ENCODE results near the gene CNTNAP2. TPM values are rescaled to one million over a fixed set of nuclear protein-coding genes. Genes with fewer than 3 reads are reported as not detected.
A peak's percentile ranks its signal among the peaks of the same experiment; 100 is the strongest.

CNTNAP2 gene
- total and polyA plus RNA-seq, 3 experiments from 2014 or later = not detected

DNA sequence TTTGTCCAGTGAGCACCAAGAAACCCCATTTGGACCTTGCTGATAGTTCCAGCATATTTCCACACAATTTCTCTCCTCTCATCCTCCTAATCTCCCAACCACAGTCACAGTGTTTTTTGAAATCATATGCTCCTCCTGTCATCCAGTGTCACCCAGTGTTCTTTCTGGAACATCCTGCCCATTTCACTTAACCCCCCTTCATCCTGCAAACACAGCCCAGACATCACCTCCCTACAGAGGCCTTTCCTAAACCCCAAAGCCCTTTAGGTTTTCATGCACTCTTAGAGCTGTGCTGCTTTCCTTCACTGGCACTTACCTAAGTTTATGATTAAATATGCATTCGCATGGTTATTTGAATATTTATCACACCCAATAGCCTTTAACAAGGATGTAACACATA lies 1316.0 kb downstream of the CNTNAP2 start:
- Histone ChIP-seq H3K36me3 (ENCODE audit: insufficient read depth, low read length) (no peaks in the 10 kb centered on the region), H3K27me3 (ENCODE audit: insufficient read depth, low read length, poor library complexity, severe bottlenecking) (no peaks in the 10 kb centered on the region), H3K27ac (ENCODE audit: low read depth, low read length) (no peak overlapping the region), H3K4me1 (ENCODE audit: insufficient read depth, low read length) (no peaks in the 10 kb centered on the region), H3K9me3 (ENCODE audit: low read length) (no peaks in the 10 kb centered on the region), H3K4me3 (ENCODE audit: low read length) (no peak overlapping the region)
- no peaks in the 10 kb centered on the region for H3K36me3 Mint-ChIP-seq
- H3K4me1 Mint-ChIP-seq = no peaks in the 10 kb centered on the region
- CTCF ChIA-PET = no interaction called here
- POLR2A ChIA-PET = no interaction called here
- H3K27me3 Mint-ChIP-seq = no peaks in the 10 kb centered on the region
- H3K4me3 Mint-ChIP-seq = no peak overlapping the region
- no peak for DNase-seq
- H3K27ac Mint-ChIP-seq = peak overlapping the region in 1 of 8 donors; percentile 55
- H3K9me3 Mint-ChIP-seq = peaks cover 0 to 55% (median 12%) of the 10 kb centered on the region in 5 donors

DNA sequence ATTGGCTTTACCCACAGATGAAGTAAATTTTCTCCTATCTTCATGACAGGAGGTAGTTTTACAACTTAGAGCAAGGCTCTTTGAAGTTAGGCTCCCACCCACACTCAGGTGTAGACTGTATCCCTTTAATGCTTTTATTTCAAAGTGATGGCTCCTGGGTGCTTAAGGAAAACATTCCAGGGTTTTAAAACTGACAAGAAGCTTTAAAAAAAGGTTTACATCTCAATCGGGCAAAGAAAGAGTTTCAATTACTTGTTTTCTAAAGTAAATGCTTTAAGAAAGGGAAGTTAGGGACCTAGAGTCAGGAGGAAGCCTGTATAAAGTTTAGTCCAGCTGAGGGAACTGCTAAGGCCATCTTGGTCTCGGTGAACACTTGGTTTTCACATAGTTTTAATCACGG lies 1320.1 kb downstream of the CNTNAP2 start:
- DNase-seq = no peak
- H3K36me3 Mint-ChIP-seq = no peaks in the 10 kb centered on the region
- no peak overlapping the region for H3K27ac Mint-ChIP-seq
- H3K4me3 ChIP-seq (ENCODE audit: low read length) = no peak overlapping the region
- peaks cover 7 to 55% (median 14%) of the 10 kb centered on the region in 5 donors for H3K9me3 Mint-ChIP-seq
- no peaks in the 10 kb centered on the region for H3K27me3 ChIP-seq (ENCODE audit: insufficient read depth, low read length, poor library complexity, severe bottlenecking)
- H3K4me1 Mint-ChIP-seq = no peaks in the 10 kb centered on the region
- H3K27ac ChIP-seq (ENCODE audit: low read depth, low read length) = no peak overlapping the region
- no peaks in the 10 kb centered on the region for H3K36me3 ChIP-seq (ENCODE audit: insufficient read depth, low read length)
- no peaks in the 10 kb centered on the region for H3K27me3 Mint-ChIP-seq
- H3K9me3 ChIP-seq (ENCODE audit: low read length) = no peaks in the 10 kb centered on the region
- H3K4me1 ChIP-seq (ENCODE audit: insufficient read depth, low read length) = no peaks in the 10 kb centered on the region
- H3K4me3 Mint-ChIP-seq = no peak overlapping the region
- POLR2A ChIA-PET = no interaction called here
- CTCF ChIA-PET = no interaction called here

DNA sequence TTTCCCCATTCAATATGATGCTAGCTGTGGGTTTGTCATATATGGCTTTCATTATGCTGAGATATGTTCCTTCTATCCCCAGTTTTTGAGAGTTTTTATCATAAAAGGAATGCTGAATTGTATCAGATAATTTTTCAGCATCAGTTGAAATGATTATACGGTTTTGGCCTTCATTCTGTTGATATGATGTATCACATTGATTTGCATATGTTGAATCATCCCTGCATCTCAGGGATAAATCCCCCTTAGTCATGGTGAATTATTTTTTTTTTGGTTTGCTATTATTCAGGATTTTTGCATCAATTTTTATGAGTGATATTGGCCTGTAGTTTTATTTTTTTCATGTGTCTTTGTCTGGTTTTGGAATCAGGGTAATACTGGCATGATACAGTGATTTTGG lies 1321.6 kb downstream of the CNTNAP2 start:
- Mint-ChIP-seq H3K4me3 (no peak overlapping the region), H3K36me3 (no peaks in the 10 kb centered on the region), H3K27me3 (no peaks in the 10 kb centered on the region), H3K4me1 (no peaks in the 10 kb centered on the region), H3K27ac (no peak overlapping the region), H3K9me3 (peaks cover 8 to 44% (median 14%) of the 10 kb centered on the region in 5 donors)
- no peak for DNase-seq
- H3K4me1 ChIP-seq (ENCODE audit: insufficient read depth, low read length) = no peaks in the 10 kb centered on the region
- ChIA-PET POLR2A (no interaction called here), CTCF (no interaction called here)
- H3K36me3 ChIP-seq (ENCODE audit: insufficient read depth, low read length) = no peaks in the 10 kb centered on the region
- H3K27ac ChIP-seq (ENCODE audit: low read depth, low read length) = no peak overlapping the region
- H3K9me3 ChIP-seq (ENCODE audit: low read length) = no peaks in the 10 kb centered on the region
- H3K4me3 ChIP-seq (ENCODE audit: low read length) = no peak overlapping the region
- H3K27me3 ChIP-seq (ENCODE audit: insufficient read depth, low read length, poor library complexity, severe bottlenecking) = no peaks in the 10 kb centered on the region

DNA sequence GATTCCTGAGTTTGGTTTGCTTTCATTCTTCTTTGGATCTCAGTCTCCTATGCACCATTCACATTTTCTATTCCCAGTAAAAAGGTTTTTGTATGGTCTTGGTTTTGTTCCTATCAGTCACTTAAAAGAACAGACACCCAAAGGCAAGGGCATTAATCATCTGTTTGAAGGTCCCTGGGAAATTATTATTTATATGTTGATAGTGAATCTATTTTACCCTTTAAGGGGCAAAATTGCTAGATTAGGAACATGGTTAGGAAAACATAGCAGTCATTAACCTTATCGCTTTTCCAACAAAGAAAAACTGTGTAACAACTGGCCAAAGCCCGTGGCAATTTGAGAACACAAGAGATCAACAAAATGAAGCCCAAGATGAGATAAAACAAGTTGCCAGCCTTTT lies 1327.3 kb downstream of the CNTNAP2 start:
- H3K27ac ChIP-seq (ENCODE audit: low read depth, low read length) = no peak overlapping the region
- no peaks in the 10 kb centered on the region for H3K9me3 ChIP-seq (ENCODE audit: low read length)
- no peaks in the 10 kb centered on the region for H3K4me1 ChIP-seq (ENCODE audit: insufficient read depth, low read length)
- Mint-ChIP-seq H3K4me1 (no peaks in the 10 kb centered on the region), H3K36me3 (no peaks in the 10 kb centered on the region), H3K9me3 (peaks cover 14 to 29% (median 17%) of the 10 kb centered on the region in 5 donors), H3K27me3 (no peaks in the 10 kb centered on the region), H3K27ac (no peak overlapping the region), H3K4me3 (no peak overlapping the region)
- CTCF ChIA-PET = no interaction called here
- no peak for DNase-seq
- no peaks in the 10 kb centered on the region for H3K27me3 ChIP-seq (ENCODE audit: insufficient read depth, low read length, poor library complexity, severe bottlenecking)
- POLR2A ChIA-PET = no interaction called here
- H3K36me3 ChIP-seq (ENCODE audit: insufficient read depth, low read length) = no peaks in the 10 kb centered on the region
- H3K4me3 ChIP-seq (ENCODE audit: low read length) = no peak overlapping the region

DNA sequence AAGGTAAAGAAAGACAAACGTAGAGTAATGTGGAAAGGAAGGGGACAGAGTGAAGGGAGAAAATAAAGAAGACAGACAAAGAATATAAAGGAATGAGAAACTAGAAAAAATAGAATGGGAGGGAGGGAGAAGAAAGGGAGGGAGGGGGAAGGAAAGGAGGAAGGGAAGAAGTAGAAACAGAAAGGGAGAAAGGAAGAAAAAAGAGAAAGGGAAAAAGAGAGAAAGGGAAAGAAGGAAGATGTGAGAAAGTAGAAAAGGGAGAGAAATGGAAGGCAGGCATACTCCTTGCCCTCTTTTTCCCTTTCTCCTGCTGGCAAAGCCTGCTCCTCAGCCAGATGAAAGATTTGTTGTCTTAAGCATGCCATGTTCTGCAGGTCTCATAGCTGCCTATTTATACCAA lies 1336.2 kb downstream of the CNTNAP2 start:
- Mint-ChIP-seq H3K4me1 (no peaks in the 10 kb centered on the region), H3K36me3 (no peaks in the 10 kb centered on the region), H3K9me3 (peaks cover 4 to 16% (median 5%) of the 10 kb centered on the region in 5 donors), H3K27ac (no peak overlapping the region), H3K4me3 (no peak overlapping the region), H3K27me3 (no peaks in the 10 kb centered on the region)
- Histone ChIP-seq H3K4me1 (ENCODE audit: insufficient read depth, low read length) (no peaks in the 10 kb centered on the region), H3K27me3 (ENCODE audit: insufficient read depth, low read length, poor library complexity, severe bottlenecking) (no peaks in the 10 kb centered on the region), H3K36me3 (ENCODE audit: insufficient read depth, low read length) (no peaks in the 10 kb centered on the region), H3K9me3 (ENCODE audit: low read length) (no peaks in the 10 kb centered on the region), H3K4me3 (ENCODE audit: low read length) (no peak overlapping the region), H3K27ac (ENCODE audit: low read depth, low read length) (no peak overlapping the region)
- ChIA-PET CTCF (no interaction called here), POLR2A (no interaction called here)
- DNase-seq = no peak

DNA sequence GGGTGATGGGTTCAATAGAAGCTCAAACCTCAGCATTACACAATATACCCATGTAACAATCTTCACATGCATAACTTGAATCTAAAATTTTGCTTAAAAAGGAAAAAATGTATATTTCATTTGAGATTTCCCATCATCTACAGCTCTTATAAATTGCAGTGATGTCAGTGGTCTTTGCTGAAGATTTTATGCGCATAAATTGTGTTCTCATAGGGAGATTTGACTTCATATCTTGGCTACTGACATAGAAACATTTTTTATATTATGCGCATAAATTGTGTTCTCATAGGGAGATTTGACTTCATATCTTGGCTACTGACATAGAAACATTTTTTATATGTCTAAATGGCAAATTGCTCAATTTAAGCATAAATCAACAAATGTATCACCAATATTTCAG lies 1348.6 kb downstream of the CNTNAP2 start:
- Histone ChIP-seq H3K27ac (ENCODE audit: low read depth, low read length) (no peak overlapping the region), H3K4me3 (ENCODE audit: low read length) (no peak overlapping the region), H3K27me3 (ENCODE audit: insufficient read depth, low read length, poor library complexity, severe bottlenecking) (no peaks in the 10 kb centered on the region), H3K9me3 (ENCODE audit: low read length) (no peaks in the 10 kb centered on the region), H3K4me1 (ENCODE audit: insufficient read depth, low read length) (no peaks in the 10 kb centered on the region), H3K36me3 (ENCODE audit: insufficient read depth, low read length) (no peaks in the 10 kb centered on the region)
- no peak overlapping the region for H3K27ac Mint-ChIP-seq
- ChIA-PET POLR2A (no interaction called here), CTCF (no interaction called here)
- H3K27me3 Mint-ChIP-seq = no peaks in the 10 kb centered on the region
- no peaks in the 10 kb centered on the region for H3K4me1 Mint-ChIP-seq
- H3K9me3 Mint-ChIP-seq = peaks cover 5 to 21% (median 11%) of the 10 kb centered on the region in 5 donors
- no peaks in the 10 kb centered on the region for H3K36me3 Mint-ChIP-seq
- no peak overlapping the region for H3K4me3 Mint-ChIP-seq
- DNase-seq = no peak

DNA sequence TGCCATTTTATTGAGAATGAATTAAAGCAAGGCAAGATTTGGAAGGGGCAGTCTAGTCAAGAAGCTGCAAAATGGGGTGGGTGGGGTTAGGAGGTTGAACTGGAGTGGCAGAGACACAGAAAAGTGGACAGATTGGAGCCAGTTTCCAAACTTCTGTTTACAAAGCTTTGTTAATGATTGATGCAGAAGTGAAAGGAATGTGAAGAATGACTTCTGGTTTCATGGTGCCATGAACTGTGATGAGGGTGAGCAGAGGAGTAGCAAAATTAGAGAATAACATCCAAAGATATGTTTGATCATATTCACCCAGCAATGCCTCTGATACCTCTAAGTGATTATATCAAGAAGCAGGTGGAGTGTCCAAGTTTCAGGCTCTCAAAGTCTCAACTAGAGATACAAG lies 1356.0 kb downstream of the CNTNAP2 start:
- Mint-ChIP-seq H3K4me1 (no peaks in the 10 kb centered on the region), H3K27me3 (no peaks in the 10 kb centered on the region), H3K27ac (no peak overlapping the region), H3K4me3 (no peak overlapping the region), H3K9me3 (peaks cover 7 to 30% (median 17%) of the 10 kb centered on the region in 5 donors), H3K36me3 (peaks cover 0 to 3% (median 0%) of the 10 kb centered on the region in 3 donors)
- no peaks in the 10 kb centered on the region for H3K9me3 ChIP-seq (ENCODE audit: low read length)
- no peaks in the 10 kb centered on the region for H3K36me3 ChIP-seq (ENCODE audit: insufficient read depth, low read length)
- no peaks in the 10 kb centered on the region for H3K4me1 ChIP-seq (ENCODE audit: insufficient read depth, low read length)
- no peak for DNase-seq
- no peak overlapping the region for H3K27ac ChIP-seq (ENCODE audit: low read depth, low read length)
- ChIA-PET CTCF (no interaction called here), POLR2A (no interaction called here)
- H3K4me3 ChIP-seq (ENCODE audit: low read length) = no peak overlapping the region
- no peaks in the 10 kb centered on the region for H3K27me3 ChIP-seq (ENCODE audit: insufficient read depth, low read length, poor library complexity, severe bottlenecking)

DNA sequence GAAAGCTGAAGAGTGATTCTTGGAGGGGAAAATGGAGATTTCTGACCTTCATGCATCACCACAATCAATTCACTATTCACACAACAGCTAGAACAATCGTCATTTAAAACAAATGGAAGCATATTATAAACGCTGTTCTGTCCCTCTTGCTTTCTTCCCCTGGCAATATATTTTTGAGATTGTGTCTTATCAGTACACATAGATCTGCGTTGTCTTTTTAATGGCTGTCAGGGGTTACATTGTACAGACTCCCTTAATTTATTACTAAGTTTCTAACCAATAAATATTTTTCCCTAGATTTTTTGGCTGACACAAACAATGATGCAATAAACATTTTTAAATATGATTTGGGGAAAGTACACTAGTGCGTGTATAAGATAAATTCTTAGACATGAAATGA lies 1358.3 kb downstream of the CNTNAP2 start:
- ChIA-PET CTCF (no interaction called here), POLR2A (no interaction called here)
- H3K36me3 ChIP-seq (ENCODE audit: insufficient read depth, low read length) = no peaks in the 10 kb centered on the region
- no peak overlapping the region for H3K4me3 ChIP-seq (ENCODE audit: low read length)
- no peaks in the 10 kb centered on the region for H3K27me3 ChIP-seq (ENCODE audit: insufficient read depth, low read length, poor library complexity, severe bottlenecking)
- Mint-ChIP-seq H3K27ac (no peak overlapping the region), H3K4me3 (no peak overlapping the region), H3K4me1 (no peaks in the 10 kb centered on the region), H3K36me3 (peaks cover 0 to 3% (median 2%) of the 10 kb centered on the region in 3 donors), H3K9me3 (peaks cover 9 to 30% (median 12%) of the 10 kb centered on the region in 5 donors), H3K27me3 (no peaks in the 10 kb centered on the region)
- no peaks in the 10 kb centered on the region for H3K4me1 ChIP-seq (ENCODE audit: insufficient read depth, low read length)
- no peak overlapping the region for H3K27ac ChIP-seq (ENCODE audit: low read depth, low read length)
- no peaks in the 10 kb centered on the region for H3K9me3 ChIP-seq (ENCODE audit: low read length)
- DNase-seq = no peak

DNA sequence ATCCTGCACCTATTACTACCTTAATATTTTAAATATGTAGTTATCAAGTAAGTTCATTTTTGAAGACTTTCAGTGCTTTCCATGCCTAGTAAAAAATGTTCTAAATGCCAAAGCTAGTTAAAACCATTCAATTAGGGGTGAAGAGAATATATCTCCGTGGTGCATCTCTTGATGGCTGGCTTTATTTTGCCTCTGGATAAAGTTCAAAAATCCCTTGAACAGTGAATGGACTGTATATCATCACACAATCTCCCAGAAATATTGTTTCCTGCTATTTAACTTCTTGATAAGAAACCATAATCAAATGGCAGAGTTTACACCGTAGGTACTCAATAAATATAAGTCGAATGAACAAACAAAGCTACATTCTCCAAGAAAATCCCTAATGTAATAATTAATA lies 1360.9 kb downstream of the CNTNAP2 start:
- Histone ChIP-seq H3K9me3 (ENCODE audit: low read length) (no peaks in the 10 kb centered on the region), H3K36me3 (ENCODE audit: insufficient read depth, low read length) (no peaks in the 10 kb centered on the region), H3K27me3 (ENCODE audit: insufficient read depth, low read length, poor library complexity, severe bottlenecking) (no peaks in the 10 kb centered on the region), H3K4me3 (ENCODE audit: low read length) (no peak overlapping the region), H3K4me1 (ENCODE audit: insufficient read depth, low read length) (no peaks in the 10 kb centered on the region), H3K27ac (ENCODE audit: low read depth, low read length) (no peak overlapping the region)
- Mint-ChIP-seq H3K4me3 (no peak overlapping the region), H3K27me3 (no peaks in the 10 kb centered on the region), H3K27ac (no peak overlapping the region), H3K36me3 (peaks cover 0 to 3% (median 2%) of the 10 kb centered on the region in 3 donors), H3K9me3 (peaks cover 4 to 21% (median 7%) of the 10 kb centered on the region in 5 donors), H3K4me1 (no peaks in the 10 kb centered on the region)
- ChIA-PET CTCF (no interaction called here), POLR2A (no interaction called here)
- no peak for DNase-seq

All from CD8-positive, alpha-beta memory T cell (primary cell).